Measurements from ENCODE around the gene NHSL2.

DNA sequence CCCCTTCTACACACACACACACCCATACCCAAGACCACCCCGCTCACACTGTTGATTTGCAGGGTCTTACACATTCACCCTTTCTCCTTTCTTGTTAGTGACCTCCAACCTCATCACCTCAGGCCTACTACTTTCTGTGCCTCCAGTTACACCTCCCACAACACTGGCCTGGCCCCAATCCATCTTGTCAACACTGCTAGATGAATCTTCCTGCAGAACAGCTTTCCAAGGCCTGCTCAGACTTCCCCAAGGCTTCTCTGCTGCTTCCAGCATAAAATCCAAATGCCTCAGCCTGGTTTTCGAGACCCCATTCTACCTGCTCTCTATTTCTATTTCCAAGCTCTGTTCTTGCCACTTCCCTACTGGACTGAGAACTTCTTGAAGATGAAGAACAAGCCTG is 79.9 kb downstream of the NHSL2 start:
- TF ChIP-seq, protein P1, sequence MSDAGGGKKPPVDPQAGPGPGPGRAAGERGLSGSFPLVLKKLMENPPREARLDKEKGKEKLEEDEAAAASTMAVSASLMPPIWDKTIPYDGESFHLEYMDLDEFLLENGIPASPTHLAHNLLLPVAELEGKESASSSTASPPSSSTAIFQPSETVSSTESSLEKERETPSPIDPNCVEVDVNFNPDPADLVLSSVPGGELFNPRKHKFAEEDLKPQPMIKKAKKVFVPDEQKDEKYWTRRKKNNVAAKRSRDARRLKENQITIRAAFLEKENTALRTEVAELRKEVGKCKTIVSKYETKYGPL (CRISPR knock-in tag; IDR thresholded peaks at IDR 0.05), result no peak
- no peak for TF ChIP-seq KDM5B (CRISPR knock-in tag; IDR thresholded peaks at IDR 0.05; ENCODE audit: borderline replicate concordance)
- TF ChIP-seq ZNF350 (CRISPR knock-in tag; IDR thresholded peaks at IDR 0.05; ENCODE audit: borderline replicate concordance, low read depth), result no peak
- TF ChIP-seq GABPA (IDR thresholded peaks at IDR 0.05; ENCODE audit: low read depth, low read length), result no peak
- TF ChIP-seq GABPA (CRISPR knock-in tag; IDR thresholded peaks at IDR 0.05; ENCODE audit: low read depth), result no peak
- TF ChIP-seq CREB1 (IDR thresholded peaks at IDR 0.05), result no peak
- TF ChIP-seq CREB1 (CRISPR knock-in tag; IDR thresholded peaks at IDR 0.05), result no peak
- TF ChIP-seq, protein P2, sequence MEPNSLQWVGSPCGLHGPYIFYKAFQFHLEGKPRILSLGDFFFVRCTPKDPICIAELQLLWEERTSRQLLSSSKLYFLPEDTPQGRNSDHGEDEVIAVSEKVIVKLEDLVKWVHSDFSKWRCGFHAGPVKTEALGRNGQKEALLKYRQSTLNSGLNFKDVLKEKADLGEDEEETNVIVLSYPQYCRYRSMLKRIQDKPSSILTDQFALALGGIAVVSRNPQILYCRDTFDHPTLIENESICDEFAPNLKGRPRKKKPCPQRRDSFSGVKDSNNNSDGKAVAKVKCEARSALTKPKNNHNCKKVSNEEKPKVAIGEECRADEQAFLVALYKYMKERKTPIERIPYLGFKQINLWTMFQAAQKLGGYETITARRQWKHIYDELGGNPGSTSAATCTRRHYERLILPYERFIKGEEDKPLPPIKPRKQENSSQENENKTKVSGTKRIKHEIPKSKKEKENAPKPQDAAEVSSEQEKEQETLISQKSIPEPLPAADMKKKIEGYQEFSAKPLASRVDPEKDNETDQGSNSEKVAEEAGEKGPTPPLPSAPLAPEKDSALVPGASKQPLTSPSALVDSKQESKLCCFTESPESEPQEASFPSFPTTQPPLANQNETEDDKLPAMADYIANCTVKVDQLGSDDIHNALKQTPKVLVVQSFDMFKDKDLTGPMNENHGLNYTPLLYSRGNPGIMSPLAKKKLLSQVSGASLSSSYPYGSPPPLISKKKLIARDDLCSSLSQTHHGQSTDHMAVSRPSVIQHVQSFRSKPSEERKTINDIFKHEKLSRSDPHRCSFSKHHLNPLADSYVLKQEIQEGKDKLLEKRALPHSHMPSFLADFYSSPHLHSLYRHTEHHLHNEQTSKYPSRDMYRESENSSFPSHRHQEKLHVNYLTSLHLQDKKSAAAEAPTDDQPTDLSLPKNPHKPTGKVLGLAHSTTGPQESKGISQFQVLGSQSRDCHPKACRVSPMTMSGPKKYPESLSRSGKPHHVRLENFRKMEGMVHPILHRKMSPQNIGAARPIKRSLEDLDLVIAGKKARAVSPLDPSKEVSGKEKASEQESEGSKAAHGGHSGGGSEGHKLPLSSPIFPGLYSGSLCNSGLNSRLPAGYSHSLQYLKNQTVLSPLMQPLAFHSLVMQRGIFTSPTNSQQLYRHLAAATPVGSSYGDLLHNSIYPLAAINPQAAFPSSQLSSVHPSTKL (CRISPR knock-in tag; IDR thresholded peaks at IDR 0.05), result no peak
- no peak for TF ChIP-seq GTF2F1 (IDR thresholded peaks at IDR 0.05; ENCODE audit: low read length)
- TF ChIP-seq SNRNP70 (IDR thresholded peaks at IDR 0.05; ENCODE audit: low read depth, low read length), result no peak
- no peak for TF ChIP-seq ZNF552 (CRISPR knock-in tag; IDR thresholded peaks at IDR 0.05; ENCODE audit: borderline replicate concordance)
- TF ChIP-seq, protein P3, sequence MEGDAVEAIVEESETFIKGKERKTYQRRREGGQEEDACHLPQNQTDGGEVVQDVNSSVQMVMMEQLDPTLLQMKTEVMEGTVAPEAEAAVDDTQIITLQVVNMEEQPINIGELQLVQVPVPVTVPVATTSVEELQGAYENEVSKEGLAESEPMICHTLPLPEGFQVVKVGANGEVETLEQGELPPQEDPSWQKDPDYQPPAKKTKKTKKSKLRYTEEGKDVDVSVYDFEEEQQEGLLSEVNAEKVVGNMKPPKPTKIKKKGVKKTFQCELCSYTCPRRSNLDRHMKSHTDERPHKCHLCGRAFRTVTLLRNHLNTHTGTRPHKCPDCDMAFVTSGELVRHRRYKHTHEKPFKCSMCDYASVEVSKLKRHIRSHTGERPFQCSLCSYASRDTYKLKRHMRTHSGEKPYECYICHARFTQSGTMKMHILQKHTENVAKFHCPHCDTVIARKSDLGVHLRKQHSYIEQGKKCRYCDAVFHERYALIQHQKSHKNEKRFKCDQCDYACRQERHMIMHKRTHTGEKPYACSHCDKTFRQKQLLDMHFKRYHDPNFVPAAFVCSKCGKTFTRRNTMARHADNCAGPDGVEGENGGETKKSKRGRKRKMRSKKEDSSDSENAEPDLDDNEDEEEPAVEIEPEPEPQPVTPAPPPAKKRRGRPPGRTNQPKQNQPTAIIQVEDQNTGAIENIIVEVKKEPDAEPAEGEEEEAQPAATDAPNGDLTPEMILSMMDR (CRISPR knock-in tag; IDR thresholded peaks at IDR 0.05), result no peak
- TF ChIP-seq, protein P4, sequence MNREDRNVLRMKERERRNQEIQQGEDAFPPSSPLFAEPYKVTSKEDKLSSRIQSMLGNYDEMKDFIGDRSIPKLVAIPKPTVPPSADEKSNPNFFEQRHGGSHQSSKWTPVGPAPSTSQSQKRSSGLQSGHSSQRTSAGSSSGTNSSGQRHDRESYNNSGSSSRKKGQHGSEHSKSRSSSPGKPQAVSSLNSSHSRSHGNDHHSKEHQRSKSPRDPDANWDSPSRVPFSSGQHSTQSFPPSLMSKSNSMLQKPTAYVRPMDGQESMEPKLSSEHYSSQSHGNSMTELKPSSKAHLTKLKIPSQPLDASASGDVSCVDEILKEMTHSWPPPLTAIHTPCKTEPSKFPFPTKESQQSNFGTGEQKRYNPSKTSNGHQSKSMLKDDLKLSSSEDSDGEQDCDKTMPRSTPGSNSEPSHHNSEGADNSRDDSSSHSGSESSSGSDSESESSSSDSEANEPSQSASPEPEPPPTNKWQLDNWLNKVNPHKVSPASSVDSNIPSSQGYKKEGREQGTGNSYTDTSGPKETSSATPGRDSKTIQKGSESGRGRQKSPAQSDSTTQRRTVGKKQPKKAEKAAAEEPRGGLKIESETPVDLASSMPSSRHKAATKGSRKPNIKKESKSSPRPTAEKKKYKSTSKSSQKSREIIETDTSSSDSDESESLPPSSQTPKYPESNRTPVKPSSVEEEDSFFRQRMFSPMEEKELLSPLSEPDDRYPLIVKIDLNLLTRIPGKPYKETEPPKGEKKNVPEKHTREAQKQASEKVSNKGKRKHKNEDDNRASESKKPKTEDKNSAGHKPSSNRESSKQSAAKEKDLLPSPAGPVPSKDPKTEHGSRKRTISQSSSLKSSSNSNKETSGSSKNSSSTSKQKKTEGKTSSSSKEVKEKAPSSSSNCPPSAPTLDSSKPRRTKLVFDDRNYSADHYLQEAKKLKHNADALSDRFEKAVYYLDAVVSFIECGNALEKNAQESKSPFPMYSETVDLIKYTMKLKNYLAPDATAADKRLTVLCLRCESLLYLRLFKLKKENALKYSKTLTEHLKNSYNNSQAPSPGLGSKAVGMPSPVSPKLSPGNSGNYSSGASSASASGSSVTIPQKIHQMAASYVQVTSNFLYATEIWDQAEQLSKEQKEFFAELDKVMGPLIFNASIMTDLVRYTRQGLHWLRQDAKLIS (CRISPR knock-in tag; IDR thresholded peaks at IDR 0.05), result no peak
- TF ChIP-seq, protein P5, sequence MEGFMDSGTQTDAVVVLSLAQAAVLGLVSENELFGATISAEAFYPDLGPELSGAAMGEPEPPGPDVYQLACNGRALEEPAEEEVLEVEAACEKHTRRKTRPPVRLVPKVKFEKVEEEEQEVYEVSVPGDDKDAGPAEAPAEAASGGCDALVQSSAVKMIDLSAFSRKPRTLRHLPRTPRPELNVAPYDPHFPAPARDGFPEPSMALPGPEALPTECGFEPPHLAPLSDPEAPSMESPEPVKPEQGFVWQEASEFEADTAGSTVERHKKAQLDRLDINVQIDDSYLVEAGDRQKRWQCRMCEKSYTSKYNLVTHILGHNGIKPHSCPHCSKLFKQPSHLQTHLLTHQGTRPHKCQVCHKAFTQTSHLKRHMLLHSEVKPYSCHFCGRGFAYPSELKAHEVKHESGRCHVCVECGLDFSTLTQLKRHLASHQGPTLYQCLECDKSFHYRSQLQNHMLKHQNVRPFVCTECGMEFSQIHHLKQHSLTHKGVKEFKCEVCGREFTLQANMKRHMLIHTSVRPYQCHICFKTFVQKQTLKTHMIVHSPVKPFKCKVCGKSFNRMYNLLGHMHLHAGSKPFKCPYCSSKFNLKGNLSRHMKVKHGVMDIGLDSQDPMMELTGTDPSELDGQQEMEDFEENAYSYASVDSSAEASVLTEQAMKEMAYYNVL (CRISPR knock-in tag; IDR thresholded peaks at IDR 0.05; ENCODE audit: borderline replicate concordance), result no peak
- no peak for TF ChIP-seq EHMT2 (IDR thresholded peaks at IDR 0.05; ENCODE audit: borderline replicate concordance, low read depth, low read length)
- TF ChIP-seq, protein P6, sequence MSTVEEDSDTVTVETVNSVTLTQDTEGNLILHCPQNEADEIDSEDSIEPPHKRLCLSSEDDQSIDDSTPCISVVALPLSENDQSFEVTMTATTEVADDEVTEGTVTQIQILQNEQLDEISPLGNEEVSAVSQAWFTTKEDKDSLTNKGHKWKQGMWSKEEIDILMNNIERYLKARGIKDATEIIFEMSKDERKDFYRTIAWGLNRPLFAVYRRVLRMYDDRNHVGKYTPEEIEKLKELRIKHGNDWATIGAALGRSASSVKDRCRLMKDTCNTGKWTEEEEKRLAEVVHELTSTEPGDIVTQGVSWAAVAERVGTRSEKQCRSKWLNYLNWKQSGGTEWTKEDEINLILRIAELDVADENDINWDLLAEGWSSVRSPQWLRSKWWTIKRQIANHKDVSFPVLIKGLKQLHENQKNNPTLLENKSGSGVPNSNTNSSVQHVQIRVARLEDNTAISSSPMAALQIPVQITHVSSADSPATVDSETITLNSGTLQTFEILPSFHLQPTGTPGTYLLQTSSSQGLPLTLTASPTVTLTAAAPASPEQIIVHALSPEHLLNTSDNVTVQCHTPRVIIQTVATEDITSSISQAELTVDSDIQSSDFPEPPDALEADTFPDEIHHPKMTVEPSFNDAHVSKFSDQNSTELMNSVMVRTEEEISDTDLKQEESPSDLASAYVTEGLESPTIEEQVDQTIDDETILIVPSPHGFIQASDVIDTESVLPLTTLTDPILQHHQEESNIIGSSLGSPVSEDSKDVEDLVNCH (CRISPR knock-in tag; IDR thresholded peaks at IDR 0.05), result no peak

Measured in HepG2 (cell line).